ENCODE results near the gene FLNB. TPM values are rescaled to one million over a fixed set of nuclear protein-coding genes. Genes with fewer than 3 reads are reported as not detected.

The FLNB gene
- total and polyA plus RNA-seq, 2 of the 13 experiments (the other 11 are each of a cell fraction or from before 2014, with no cell fraction given), result 106 to 130 TPM

DNA sequence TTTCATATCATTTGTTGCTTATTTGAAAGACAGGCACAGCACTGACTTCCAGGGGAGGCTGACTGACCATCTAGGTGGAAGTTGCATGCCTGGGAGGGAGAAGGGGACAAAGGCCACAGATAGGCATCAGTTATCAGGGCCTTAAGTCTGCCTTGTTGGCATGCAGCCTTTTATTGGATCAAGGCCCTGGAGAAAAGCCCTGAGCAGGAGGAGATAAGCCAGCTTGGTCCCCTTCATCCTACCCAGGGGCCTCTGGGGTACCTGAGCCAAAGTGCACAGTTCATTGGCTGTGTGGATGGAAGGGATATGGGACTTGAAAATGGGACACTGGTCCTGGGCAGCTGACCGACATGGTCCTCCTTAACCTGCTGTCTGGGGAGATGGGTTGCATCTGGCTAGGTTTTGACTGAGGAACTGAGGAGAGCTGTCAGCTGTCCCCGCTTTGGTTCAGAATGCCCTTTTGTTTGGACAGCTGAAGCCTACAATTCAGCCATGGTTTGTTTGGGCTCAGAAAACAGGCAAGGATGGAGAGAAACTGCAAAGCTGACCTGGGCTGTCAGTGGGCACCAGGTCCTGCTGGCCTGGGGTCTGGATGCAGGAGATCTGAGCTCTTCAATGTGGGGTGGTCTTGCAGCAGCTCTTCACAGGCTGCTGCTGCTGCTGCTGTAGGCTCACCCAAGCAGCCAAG is 60.0 kb downstream of the FLNB start (continued):
- TF ChIP-seq, protein P1, sequence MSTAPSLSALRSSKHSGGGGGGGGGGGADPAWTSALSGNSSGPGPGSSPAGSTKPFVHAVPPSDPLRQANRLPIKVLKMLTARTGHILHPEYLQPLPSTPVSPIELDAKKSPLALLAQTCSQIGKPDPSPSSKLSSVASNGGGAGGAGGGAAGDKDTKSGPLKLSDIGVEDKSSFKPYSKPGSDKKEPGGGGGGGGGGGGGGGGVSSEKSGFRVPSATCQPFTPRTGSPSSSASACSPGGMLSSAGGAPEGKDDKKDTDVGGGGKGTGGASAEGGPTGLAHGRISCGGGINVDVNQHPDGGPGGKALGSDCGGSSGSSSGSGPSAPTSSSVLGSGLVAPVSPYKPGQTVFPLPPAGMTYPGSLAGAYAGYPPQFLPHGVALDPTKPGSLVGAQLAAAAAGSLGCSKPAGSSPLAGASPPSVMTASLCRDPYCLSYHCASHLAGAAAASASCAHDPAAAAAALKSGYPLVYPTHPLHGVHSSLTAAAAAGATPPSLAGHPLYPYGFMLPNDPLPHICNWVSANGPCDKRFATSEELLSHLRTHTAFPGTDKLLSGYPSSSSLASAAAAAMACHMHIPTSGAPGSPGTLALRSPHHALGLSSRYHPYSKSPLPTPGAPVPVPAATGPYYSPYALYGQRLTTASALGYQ (CRISPR knock-in tag; IDR thresholded peaks at IDR 0.05), result no peak
- no peak for TF ChIP-seq SMARCE1 (IDR thresholded peaks at IDR 0.05; ENCODE audit: borderline replicate concordance)
- TF ChIP-seq, protein P2, sequence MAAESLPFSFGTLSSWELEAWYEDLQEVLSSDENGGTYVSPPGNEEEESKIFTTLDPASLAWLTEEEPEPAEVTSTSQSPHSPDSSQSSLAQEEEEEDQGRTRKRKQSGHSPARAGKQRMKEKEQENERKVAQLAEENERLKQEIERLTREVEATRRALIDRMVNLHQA (CRISPR knock-in tag; IDR thresholded peaks at IDR 0.05), result no peak
- 0 out of 2 replicates have a peak, but pooled peaks have one; percentile 67 for TF ChIP-seq ZNF598 (CRISPR knock-in tag; IDR thresholded peaks at IDR 0.05; ENCODE audit: borderline replicate concordance)
- TF ChIP-seq PPARG (CRISPR knock-in tag; conservative IDR thresholded peaks at IDR 0.05), result no peak
- TF ChIP-seq ZNF205 (CRISPR knock-in tag; IDR thresholded peaks at IDR 0.05), result no peak
- TF ChIP-seq PLRG1 (conservative IDR thresholded peaks at IDR 0.05), result no peak
- TF ChIP-seq, protein P3, sequence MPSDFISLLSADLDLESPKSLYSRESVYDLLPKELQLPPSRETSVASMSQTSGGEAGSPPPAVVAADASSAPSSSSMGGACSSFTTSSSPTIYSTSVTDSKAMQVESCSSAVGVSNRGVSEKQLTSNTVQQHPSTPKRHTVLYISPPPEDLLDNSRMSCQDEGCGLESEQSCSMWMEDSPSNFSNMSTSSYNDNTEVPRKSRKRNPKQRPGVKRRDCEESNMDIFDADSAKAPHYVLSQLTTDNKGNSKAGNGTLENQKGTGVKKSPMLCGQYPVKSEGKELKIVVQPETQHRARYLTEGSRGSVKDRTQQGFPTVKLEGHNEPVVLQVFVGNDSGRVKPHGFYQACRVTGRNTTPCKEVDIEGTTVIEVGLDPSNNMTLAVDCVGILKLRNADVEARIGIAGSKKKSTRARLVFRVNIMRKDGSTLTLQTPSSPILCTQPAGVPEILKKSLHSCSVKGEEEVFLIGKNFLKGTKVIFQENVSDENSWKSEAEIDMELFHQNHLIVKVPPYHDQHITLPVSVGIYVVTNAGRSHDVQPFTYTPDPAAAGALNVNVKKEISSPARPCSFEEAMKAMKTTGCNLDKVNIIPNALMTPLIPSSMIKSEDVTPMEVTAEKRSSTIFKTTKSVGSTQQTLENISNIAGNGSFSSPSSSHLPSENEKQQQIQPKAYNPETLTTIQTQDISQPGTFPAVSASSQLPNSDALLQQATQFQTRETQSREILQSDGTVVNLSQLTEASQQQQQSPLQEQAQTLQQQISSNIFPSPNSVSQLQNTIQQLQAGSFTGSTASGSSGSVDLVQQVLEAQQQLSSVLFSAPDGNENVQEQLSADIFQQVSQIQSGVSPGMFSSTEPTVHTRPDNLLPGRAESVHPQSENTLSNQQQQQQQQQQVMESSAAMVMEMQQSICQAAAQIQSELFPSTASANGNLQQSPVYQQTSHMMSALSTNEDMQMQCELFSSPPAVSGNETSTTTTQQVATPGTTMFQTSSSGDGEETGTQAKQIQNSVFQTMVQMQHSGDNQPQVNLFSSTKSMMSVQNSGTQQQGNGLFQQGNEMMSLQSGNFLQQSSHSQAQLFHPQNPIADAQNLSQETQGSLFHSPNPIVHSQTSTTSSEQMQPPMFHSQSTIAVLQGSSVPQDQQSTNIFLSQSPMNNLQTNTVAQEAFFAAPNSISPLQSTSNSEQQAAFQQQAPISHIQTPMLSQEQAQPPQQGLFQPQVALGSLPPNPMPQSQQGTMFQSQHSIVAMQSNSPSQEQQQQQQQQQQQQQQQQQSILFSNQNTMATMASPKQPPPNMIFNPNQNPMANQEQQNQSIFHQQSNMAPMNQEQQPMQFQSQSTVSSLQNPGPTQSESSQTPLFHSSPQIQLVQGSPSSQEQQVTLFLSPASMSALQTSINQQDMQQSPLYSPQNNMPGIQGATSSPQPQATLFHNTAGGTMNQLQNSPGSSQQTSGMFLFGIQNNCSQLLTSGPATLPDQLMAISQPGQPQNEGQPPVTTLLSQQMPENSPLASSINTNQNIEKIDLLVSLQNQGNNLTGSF (CRISPR knock-in tag; IDR thresholded peaks at IDR 0.05), result no peak
- TF ChIP-seq, protein P4, sequence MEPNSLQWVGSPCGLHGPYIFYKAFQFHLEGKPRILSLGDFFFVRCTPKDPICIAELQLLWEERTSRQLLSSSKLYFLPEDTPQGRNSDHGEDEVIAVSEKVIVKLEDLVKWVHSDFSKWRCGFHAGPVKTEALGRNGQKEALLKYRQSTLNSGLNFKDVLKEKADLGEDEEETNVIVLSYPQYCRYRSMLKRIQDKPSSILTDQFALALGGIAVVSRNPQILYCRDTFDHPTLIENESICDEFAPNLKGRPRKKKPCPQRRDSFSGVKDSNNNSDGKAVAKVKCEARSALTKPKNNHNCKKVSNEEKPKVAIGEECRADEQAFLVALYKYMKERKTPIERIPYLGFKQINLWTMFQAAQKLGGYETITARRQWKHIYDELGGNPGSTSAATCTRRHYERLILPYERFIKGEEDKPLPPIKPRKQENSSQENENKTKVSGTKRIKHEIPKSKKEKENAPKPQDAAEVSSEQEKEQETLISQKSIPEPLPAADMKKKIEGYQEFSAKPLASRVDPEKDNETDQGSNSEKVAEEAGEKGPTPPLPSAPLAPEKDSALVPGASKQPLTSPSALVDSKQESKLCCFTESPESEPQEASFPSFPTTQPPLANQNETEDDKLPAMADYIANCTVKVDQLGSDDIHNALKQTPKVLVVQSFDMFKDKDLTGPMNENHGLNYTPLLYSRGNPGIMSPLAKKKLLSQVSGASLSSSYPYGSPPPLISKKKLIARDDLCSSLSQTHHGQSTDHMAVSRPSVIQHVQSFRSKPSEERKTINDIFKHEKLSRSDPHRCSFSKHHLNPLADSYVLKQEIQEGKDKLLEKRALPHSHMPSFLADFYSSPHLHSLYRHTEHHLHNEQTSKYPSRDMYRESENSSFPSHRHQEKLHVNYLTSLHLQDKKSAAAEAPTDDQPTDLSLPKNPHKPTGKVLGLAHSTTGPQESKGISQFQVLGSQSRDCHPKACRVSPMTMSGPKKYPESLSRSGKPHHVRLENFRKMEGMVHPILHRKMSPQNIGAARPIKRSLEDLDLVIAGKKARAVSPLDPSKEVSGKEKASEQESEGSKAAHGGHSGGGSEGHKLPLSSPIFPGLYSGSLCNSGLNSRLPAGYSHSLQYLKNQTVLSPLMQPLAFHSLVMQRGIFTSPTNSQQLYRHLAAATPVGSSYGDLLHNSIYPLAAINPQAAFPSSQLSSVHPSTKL (CRISPR knock-in tag; IDR thresholded peaks at IDR 0.05), result no peak
- no peak for TF ChIP-seq ZNF253 (CRISPR knock-in tag; IDR thresholded peaks at IDR 0.05; ENCODE audit: borderline replicate concordance)
- TF ChIP-seq, protein P5, sequence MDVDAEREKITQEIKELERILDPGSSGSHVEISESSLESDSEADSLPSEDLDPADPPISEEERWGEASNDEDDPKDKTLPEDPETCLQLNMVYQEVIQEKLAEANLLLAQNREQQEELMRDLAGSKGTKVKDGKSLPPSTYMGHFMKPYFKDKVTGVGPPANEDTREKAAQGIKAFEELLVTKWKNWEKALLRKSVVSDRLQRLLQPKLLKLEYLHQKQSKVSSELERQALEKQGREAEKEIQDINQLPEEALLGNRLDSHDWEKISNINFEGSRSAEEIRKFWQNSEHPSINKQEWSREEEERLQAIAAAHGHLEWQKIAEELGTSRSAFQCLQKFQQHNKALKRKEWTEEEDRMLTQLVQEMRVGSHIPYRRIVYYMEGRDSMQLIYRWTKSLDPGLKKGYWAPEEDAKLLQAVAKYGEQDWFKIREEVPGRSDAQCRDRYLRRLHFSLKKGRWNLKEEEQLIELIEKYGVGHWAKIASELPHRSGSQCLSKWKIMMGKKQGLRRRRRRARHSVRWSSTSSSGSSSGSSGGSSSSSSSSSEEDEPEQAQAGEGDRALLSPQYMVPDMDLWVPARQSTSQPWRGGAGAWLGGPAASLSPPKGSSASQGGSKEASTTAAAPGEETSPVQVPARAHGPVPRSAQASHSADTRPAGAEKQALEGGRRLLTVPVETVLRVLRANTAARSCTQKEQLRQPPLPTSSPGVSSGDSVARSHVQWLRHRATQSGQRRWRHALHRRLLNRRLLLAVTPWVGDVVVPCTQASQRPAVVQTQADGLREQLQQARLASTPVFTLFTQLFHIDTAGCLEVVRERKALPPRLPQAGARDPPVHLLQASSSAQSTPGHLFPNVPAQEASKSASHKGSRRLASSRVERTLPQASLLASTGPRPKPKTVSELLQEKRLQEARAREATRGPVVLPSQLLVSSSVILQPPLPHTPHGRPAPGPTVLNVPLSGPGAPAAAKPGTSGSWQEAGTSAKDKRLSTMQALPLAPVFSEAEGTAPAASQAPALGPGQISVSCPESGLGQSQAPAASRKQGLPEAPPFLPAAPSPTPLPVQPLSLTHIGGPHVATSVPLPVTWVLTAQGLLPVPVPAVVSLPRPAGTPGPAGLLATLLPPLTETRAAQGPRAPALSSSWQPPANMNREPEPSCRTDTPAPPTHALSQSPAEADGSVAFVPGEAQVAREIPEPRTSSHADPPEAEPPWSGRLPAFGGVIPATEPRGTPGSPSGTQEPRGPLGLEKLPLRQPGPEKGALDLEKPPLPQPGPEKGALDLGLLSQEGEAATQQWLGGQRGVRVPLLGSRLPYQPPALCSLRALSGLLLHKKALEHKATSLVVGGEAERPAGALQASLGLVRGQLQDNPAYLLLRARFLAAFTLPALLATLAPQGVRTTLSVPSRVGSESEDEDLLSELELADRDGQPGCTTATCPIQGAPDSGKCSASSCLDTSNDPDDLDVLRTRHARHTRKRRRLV (CRISPR knock-in tag; IDR thresholded peaks at IDR 0.05), result no peak
